Measurements from ENCODE around the gene RNF14. TPM values are rescaled to one million over a fixed set of nuclear protein-coding genes. Genes with fewer than 3 reads are reported as not detected.

RNF14 gene
- total and polyA plus RNA-seq, 2 experiments from 2014 or later, result 8.9 to 19.0 TPM

DNA sequence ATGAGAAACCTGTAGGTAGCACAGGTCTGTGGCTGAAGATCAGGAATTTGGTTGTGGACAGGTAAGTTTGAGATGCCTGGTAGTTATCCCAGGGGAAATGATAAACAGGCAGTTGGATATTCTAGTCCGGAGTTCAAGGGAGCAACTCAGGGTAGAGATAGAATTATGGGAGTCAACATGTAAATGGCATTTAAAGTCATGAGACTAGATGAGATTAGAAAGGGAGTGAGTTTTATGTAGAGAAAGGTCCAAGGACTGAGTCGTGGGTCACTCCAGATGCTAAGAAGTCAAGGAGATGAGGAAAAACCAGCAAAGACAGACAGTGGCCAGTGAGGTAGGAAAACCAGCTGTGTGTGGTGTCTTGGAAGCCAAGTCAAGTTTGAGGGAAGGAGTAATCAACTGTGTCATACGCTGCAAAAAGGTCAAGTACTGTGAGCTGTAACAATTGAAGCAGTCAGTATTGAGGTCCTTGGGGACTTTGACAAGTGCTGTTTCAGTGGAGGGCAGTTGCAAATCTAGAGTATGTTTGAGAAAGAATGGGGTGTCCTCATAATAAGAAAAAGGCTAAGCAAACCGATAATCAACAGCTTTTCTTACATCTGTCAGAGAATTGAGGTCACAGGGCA is 25.7 kb downstream of the RNF14 start:
- Mint-ChIP-seq H3K4me1 (no peaks in the 10 kb centered on the region), H3K36me3 (ENCODE audit: low read depth) (peaks cover 16% of the 10 kb centered on the region), H3K9me3 (peaks cover 4% of the 10 kb centered on the region; the same call in 2 of the 3 replicates), H3K27ac (no peak overlapping the region), H3K4me3 (no peak overlapping the region), H3K27me3 (ENCODE audit: insufficient read depth, low read depth, poor library complexity) (peaks cover 5% of the 10 kb centered on the region)
- no peak overlapping the region for H2AFZ ChIP-seq
- no peaks in the 10 kb centered on the region; the same call in 1 of the 2 replicates for H3K79me2 ChIP-seq (replicated peaks; ENCODE audit: insufficient read depth)
- no peaks in the 10 kb centered on the region for H3K9me2 ChIP-seq (ENCODE audit: insufficient read depth)
- ATAC-seq, result no peak
- H3K4me3 ChIP-seq, result no peak overlapping the region
- no peak overlapping the region for H3K4me2 ChIP-seq
- H3K36me3 ChIP-seq (ENCODE audit: insufficient read depth), result peaks cover 3% of the 10 kb centered on the region; the same call in 1 of the 2 replicates
- TF ChIP-seq ZNF114 (CRISPR knock-in tag; IDR thresholded peaks at IDR 0.05) (no peak), NANOG (IDR thresholded peaks at IDR 0.05; ENCODE audit: borderline replicate concordance) (no peak), STAT1 (IDR thresholded peaks at IDR 0.05; ENCODE audit: unreplicated experiment) (no peak), POLR2AphosphoS5 (IDR thresholded peaks at IDR 0.05; ENCODE audit: low read depth) (no peak), JUNB (IDR thresholded peaks at IDR 0.05; ENCODE audit: unreplicated experiment) (no peak), ZNF331 (CRISPR knock-in tag; IDR thresholded peaks at IDR 0.05; ENCODE audit: low read depth) (no peak), CREB1 (CRISPR knock-in tag; IDR thresholded peaks at IDR 0.05; ENCODE audit: low read depth) (no peak), EZH2 (IDR thresholded peaks at IDR 0.05; ENCODE audit: low read depth, unreplicated experiment) (no peak), EZH2phosphoT487 (IDR thresholded peaks at IDR 0.05; ENCODE audit: unreplicated experiment) (no peak)
- TF ChIP-seq, protein P1, sequence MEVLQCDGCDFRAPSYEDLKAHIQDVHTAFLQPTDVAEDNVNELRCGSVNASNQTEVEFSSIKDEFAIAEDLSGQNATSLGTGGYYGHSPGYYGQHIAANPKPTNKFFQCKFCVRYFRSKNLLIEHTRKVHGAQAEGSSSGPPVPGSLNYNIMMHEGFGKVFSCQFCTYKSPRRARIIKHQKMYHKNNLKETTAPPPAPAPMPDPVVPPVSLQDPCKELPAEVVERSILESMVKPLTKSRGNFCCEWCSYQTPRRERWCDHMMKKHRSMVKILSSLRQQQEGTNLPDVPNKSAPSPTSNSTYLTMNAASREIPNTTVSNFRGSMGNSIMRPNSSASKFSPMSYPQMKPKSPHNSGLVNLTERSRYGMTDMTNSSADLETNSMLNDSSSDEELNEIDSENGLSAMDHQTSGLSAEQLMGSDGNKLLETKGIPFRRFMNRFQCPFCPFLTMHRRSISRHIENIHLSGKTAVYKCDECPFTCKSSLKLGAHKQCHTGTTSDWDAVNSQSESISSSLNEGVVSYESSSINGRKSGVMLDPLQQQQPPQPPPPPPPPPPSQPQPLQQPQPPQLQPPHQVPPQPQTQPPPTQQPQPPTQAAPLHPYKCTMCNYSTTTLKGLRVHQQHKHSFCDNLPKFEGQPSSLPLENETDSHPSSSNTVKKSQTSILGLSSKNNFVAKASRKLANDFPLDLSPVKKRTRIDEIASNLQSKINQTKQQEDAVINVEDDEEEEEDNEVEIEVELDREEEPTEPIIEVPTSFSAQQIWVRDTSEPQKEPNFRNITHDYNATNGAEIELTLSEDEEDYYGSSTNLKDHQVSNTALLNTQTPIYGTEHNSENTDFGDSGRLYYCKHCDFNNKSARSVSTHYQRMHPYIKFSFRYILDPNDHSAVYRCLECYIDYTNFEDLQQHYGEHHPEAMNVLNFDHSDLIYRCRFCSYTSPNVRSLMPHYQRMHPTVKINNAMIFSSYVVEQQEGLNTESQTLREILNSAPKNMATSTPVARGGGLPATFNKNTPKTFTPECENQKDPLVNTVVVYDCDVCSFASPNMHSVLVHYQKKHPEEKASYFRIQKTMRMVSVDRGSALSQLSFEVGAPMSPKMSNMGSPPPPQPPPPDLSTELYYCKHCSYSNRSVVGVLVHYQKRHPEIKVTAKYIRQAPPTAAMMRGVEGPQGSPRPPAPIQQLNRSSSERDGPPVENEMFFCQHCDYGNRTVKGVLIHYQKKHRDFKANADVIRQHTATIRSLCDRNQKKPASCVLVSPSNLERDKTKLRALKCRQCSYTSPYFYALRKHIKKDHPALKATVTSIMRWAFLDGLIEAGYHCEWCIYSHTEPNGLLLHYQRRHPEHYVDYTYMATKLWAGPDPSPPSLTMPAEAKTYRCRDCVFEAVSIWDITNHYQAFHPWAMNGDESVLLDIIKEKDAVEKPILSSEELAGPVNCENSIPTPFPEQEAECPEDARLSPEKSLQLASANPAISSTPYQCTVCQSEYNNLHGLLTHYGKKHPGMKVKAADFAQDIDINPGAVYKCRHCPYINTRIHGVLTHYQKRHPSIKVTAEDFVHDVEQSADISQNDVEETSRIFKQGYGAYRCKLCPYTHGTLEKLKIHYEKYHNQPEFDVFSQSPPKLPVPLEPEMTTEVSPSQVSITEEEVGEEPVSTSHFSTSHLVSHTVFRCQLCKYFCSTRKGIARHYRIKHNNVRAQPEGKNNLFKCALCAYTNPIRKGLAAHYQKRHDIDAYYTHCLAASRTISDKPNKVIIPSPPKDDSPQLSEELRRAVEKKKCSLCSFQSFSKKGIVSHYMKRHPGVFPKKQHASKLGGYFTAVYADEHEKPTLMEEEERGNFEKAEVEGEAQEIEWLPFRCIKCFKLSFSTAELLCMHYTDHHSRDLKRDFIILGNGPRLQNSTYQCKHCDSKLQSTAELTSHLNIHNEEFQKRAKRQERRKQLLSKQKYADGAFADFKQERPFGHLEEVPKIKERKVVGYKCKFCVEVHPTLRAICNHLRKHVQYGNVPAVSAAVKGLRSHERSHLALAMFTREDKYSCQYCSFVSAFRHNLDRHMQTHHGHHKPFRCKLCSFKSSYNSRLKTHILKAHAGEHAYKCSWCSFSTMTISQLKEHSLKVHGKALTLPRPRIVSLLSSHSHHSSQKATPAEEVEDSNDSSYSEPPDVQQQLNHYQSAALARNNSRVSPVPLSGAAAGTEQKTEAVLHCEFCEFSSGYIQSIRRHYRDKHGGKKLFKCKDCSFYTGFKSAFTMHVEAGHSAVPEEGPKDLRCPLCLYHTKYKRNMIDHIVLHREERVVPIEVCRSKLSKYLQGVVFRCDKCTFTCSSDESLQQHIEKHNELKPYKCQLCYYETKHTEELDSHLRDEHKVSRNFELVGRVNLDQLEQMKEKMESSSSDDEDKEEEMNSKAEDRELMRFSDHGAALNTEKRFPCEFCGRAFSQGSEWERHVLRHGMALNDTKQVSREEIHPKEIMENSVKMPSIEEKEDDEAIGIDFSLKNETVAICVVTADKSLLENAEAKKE (CRISPR knock-in tag; IDR thresholded peaks at IDR 0.05), result no peak
- TF ChIP-seq, protein P2, sequence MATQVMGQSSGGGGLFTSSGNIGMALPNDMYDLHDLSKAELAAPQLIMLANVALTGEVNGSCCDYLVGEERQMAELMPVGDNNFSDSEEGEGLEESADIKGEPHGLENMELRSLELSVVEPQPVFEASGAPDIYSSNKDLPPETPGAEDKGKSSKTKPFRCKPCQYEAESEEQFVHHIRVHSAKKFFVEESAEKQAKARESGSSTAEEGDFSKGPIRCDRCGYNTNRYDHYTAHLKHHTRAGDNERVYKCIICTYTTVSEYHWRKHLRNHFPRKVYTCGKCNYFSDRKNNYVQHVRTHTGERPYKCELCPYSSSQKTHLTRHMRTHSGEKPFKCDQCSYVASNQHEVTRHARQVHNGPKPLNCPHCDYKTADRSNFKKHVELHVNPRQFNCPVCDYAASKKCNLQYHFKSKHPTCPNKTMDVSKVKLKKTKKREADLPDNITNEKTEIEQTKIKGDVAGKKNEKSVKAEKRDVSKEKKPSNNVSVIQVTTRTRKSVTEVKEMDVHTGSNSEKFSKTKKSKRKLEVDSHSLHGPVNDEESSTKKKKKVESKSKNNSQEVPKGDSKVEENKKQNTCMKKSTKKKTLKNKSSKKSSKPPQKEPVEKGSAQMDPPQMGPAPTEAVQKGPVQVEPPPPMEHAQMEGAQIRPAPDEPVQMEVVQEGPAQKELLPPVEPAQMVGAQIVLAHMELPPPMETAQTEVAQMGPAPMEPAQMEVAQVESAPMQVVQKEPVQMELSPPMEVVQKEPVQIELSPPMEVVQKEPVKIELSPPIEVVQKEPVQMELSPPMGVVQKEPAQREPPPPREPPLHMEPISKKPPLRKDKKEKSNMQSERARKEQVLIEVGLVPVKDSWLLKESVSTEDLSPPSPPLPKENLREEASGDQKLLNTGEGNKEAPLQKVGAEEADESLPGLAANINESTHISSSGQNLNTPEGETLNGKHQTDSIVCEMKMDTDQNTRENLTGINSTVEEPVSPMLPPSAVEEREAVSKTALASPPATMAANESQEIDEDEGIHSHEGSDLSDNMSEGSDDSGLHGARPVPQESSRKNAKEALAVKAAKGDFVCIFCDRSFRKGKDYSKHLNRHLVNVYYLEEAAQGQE (IDR thresholded peaks at IDR 0.05; ENCODE audit: unreplicated experiment), result no peak
- TF ChIP-seq, protein P3, sequence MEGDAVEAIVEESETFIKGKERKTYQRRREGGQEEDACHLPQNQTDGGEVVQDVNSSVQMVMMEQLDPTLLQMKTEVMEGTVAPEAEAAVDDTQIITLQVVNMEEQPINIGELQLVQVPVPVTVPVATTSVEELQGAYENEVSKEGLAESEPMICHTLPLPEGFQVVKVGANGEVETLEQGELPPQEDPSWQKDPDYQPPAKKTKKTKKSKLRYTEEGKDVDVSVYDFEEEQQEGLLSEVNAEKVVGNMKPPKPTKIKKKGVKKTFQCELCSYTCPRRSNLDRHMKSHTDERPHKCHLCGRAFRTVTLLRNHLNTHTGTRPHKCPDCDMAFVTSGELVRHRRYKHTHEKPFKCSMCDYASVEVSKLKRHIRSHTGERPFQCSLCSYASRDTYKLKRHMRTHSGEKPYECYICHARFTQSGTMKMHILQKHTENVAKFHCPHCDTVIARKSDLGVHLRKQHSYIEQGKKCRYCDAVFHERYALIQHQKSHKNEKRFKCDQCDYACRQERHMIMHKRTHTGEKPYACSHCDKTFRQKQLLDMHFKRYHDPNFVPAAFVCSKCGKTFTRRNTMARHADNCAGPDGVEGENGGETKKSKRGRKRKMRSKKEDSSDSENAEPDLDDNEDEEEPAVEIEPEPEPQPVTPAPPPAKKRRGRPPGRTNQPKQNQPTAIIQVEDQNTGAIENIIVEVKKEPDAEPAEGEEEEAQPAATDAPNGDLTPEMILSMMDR (conservative IDR thresholded peaks at IDR 0.05; ENCODE audit: low read depth in 2 of 2), result no peak
- TF ChIP-seq, protein P4, sequence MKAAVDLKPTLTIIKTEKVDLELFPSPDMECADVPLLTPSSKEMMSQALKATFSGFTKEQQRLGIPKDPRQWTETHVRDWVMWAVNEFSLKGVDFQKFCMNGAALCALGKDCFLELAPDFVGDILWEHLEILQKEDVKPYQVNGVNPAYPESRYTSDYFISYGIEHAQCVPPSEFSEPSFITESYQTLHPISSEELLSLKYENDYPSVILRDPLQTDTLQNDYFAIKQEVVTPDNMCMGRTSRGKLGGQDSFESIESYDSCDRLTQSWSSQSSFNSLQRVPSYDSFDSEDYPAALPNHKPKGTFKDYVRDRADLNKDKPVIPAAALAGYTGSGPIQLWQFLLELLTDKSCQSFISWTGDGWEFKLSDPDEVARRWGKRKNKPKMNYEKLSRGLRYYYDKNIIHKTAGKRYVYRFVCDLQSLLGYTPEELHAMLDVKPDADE (IDR thresholded peaks at IDR 0.05), result no peak
- H4K20me1 ChIP-seq (replicated peaks; ENCODE audit: insufficient read depth), result no peaks in the 10 kb centered on the region
- no peaks in the 10 kb centered on the region for H3K4me1 ChIP-seq (ENCODE audit: insufficient read depth)
- no peaks in the 10 kb centered on the region for H3F3A ChIP-seq (replicated peaks; ENCODE audit: low read depth)
- no peak for DNase-seq (ENCODE audit: low spot score)
- H3K27ac ChIP-seq (ENCODE audit: low read depth), result no peak overlapping the region
- no peaks in the 10 kb centered on the region for H3K27me3 ChIP-seq (ENCODE audit: insufficient read depth)
